ENCODE measurements around the gene VWA8. TPM values are rescaled to one million over a fixed set of nuclear protein-coding genes. Genes with fewer than 3 reads are reported as not detected.

VWA8 gene
- 7.7 TPM for polyA plus RNA-seq (2013, experiment 1 of 2; ENCODE audit: insufficient read length)
- polyA plus RNA-seq (2013, experiment 2 of 2; ENCODE audit: insufficient read length): 7.8 TPM

GRCh38 chr13:41960637-41961465, at the start of gene VWA8:
Gene VWA8, minus strand, starts transcription at chr13:41961109. Its CDS starts 94 bp downstream, at chr13:41961015.
- peak; percentile 83 for DNase-seq

- no peak for DNase-seq
Measured at GRCh38 chr13:42009057-42009456, 48.1 kb upstream of the VWA8 start.

GRCh38 chr13:42007844-42008243, 46.9 kb upstream of the VWA8 start:
- DNase-seq: peak; percentile 51

- DNase-seq: no peak
Measured at GRCh38 chr13:42002066-42002465, 41.2 kb upstream of the VWA8 start.

- DNase-seq: peak; percentile 83
Measured at GRCh38 chr13:42001580-42001979, 40.7 kb upstream of the VWA8 start.

GRCh38 chr13:42000846-42001245, 39.9 kb upstream of the VWA8 start:
- peak; percentile 50 for DNase-seq

- DNase-seq: no peak
Measured at GRCh38 chr13:41997396-41997795, 36.5 kb upstream of the VWA8 start.

- DNase-seq: peak; percentile 55
Measured at GRCh38 chr13:41995946-41996345, 35.0 kb upstream of the VWA8 start.

- no peak for DNase-seq
Measured at GRCh38 chr13:41995336-41995735, 34.4 kb upstream of the VWA8 start.

GRCh38 chr13:41994696-41995095, 33.8 kb upstream of the VWA8 start:
- DNase-seq: no peak

- DNase-seq: no peak
Measured at GRCh38 chr13:41991936-41992335, 31.0 kb upstream of the VWA8 start.

GRCh38 chr13:41988244-41988643, 27.3 kb upstream of the VWA8 start:
- DNase-seq: no peak

- peak; percentile 50 for DNase-seq
Measured at GRCh38 chr13:41985788-41986508, 25.0 kb upstream of the VWA8 start.

- DNase-seq: no peak
Measured at GRCh38 chr13:41981951-41982715, 21.2 kb upstream of the VWA8 start.

GRCh38 chr13:41978007-41978406, 17.1 kb upstream of the VWA8 start:
- DNase-seq: no peak

GRCh38 chr13:41976476-41976875, 15.6 kb upstream of the VWA8 start:
- no peak for DNase-seq

GRCh38 chr13:41974262-41974900, 13.5 kb upstream of the VWA8 start:
- DNase-seq: no peak

- DNase-seq: no peak
Measured at GRCh38 chr13:41973247-41973741, 12.4 kb upstream of the VWA8 start.

GRCh38 chr13:41971848-41972247, 10.9 kb upstream of the VWA8 start:
- DNase-seq: no peak

- DNase-seq: peak; percentile 6
Measured at GRCh38 chr13:41970918-41971317, 10.0 kb upstream of the VWA8 start.

- no peak for DNase-seq
Measured at GRCh38 chr13:41970022-41970421, 9.1 kb upstream of the VWA8 start.

- DNase-seq: no peak
Measured at GRCh38 chr13:41969072-41969471, 8.2 kb upstream of the VWA8 start.
